ENCODE measurements around the gene TAF3.

Gene TAF3

DNA sequence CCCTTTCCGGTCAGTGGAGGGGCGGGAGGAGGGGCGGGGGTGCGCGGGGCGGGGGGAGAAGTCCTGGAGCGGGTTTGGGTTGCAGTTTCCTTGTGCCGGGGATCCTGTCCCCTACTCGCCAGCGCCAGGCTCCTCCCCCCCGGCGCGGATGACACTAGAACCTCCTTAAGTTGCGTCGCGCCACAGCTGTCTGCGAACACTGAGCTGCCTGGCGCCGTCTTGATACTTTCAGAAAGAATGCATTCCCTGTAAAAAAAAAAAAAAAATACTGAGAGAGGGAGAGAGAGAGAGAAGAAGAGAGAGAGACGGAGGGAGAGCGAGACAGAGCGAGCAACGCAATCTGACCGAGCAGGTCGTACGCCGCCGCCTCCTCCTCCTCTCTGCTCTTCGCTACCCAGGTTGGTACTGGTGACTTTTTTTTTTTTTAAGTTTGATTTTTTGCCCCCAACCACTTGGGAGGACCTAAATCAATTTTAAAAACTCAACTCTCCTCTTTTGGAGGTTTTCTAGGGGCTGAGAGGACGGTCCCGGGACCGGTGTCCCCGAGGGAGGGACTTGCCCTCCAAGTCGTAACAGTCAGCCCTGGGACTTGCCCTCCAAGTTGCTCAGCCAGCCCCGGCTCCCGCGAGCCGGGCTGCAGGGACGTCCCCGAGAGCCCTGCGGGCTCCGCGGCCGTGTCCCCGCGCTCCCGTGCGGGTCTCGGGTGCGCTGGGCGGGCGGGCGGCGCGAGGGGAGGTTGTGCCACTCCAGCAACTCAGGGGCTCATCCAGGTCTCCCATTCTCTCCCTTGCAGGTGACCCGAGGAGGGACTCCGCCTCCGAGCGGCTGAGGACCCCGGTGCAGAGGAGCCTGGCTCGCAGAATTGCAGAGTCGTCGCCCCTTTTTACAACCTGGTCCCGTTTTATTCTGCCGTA, 236.4 kb downstream of the TAF3 start, which contains the start of gene GATA3:
Gene GATA3, plus strand, starts transcription at position 195 of the 914 bp plus-strand sequence. CDS start 968 bp downstream, outside the sequence.
- Histone ChIP-seq H3K36me3 (ENCODE audit: insufficient read depth, insufficient read length, low read length) (peaks cover 16% of the 10 kb centered on the region), H3K27me3 (ENCODE audit: insufficient read depth, insufficient read length) (peaks cover 22% of the 10 kb centered on the region), H3K9ac (ENCODE audit: insufficient read length, low read depth) (peak within 1 kb of the TSS; percentile 82), H3K4me3 (ENCODE audit: insufficient read length, low read depth) (peak within 1 kb of the TSS; percentile 62), H3K9me3 (ENCODE audit: insufficient read depth, low read length) (no peaks in the 10 kb centered on the region), H3K4me1 (ENCODE audit: insufficient read depth, insufficient read length) (no peaks in the 10 kb centered on the region)
- no peak for TF ChIP-seq YY1 (IDR thresholded peaks at IDR 0.05; ENCODE audit: insufficient read depth, insufficient read length)
- TF ChIP-seq SUZ12 (IDR thresholded peaks at IDR 0.05; ENCODE audit: extremely low read depth, insufficient read depth, insufficient read length), result no peak
- TF ChIP-seq ZNF274 (IDR thresholded peaks at IDR 0.05; ENCODE audit: low read depth, low read length), result no peak
- no peak for DNase-seq (ENCODE audit: low read depth, low spot score)

- Histone ChIP-seq H3K4me1 (ENCODE audit: insufficient read depth, insufficient read length) (no peaks in the 10 kb centered on the region), H3K9me3 (ENCODE audit: insufficient read depth, low read length) (no peaks in the 10 kb centered on the region), H3K36me3 (ENCODE audit: insufficient read depth, insufficient read length, low read length) (peaks cover 17% of the 10 kb centered on the region), H3K27me3 (ENCODE audit: insufficient read depth, insufficient read length) (peaks cover 22% of the 10 kb centered on the region), H3K9ac (ENCODE audit: insufficient read length, low read depth) (peak overlapping the region; percentile 82), H3K4me3 (ENCODE audit: insufficient read length, low read depth) (peak overlapping the region; percentile 59)
- DNase-seq (ENCODE audit: low read depth, low spot score), result no peak
- TF ChIP-seq YY1 (IDR thresholded peaks at IDR 0.05; ENCODE audit: insufficient read depth, insufficient read length) (no peak), ZNF274 (IDR thresholded peaks at IDR 0.05; ENCODE audit: low read depth, low read length) (no peak), SUZ12 (IDR thresholded peaks at IDR 0.05; ENCODE audit: extremely low read depth, insufficient read depth, insufficient read length) (no peak)
Measured at GRCh38 chr10:8055420-8056349, 237.4 kb downstream of the TAF3 start.

GRCh38 chr10:8056378-8056777, 238.1 kb downstream of the TAF3 start:
- DNase-seq (ENCODE audit: low read depth, low spot score), result no peak
- no peak for TF ChIP-seq SUZ12 (IDR thresholded peaks at IDR 0.05; ENCODE audit: extremely low read depth, insufficient read depth, insufficient read length)
- TF ChIP-seq YY1 (IDR thresholded peaks at IDR 0.05; ENCODE audit: insufficient read depth, insufficient read length), result no peak
- no peak for TF ChIP-seq ZNF274 (IDR thresholded peaks at IDR 0.05; ENCODE audit: low read depth, low read length)
- Histone ChIP-seq H3K36me3 (ENCODE audit: insufficient read depth, insufficient read length, low read length) (peaks cover 20% of the 10 kb centered on the region), H3K4me1 (ENCODE audit: insufficient read depth, insufficient read length) (peaks cover 5% of the 10 kb centered on the region), H3K9ac (ENCODE audit: insufficient read length, low read depth) (no peak overlapping the region), H3K9me3 (ENCODE audit: insufficient read depth, low read length) (no peaks in the 10 kb centered on the region), H3K4me3 (ENCODE audit: insufficient read length, low read depth) (peak overlapping the region; percentile 59), H3K27me3 (ENCODE audit: insufficient read depth, insufficient read length) (peaks cover 22% of the 10 kb centered on the region)

- peaks cover 22% of the 10 kb centered on the region for H3K27me3 ChIP-seq (ENCODE audit: insufficient read depth, insufficient read length)
- H3K4me3 ChIP-seq (ENCODE audit: insufficient read length, low read depth), result no peak overlapping the region
- peaks cover 9% of the 10 kb centered on the region for H3K4me1 ChIP-seq (ENCODE audit: insufficient read depth, insufficient read length)
- H3K9ac ChIP-seq (ENCODE audit: insufficient read length, low read depth), result peak overlapping the region; percentile 17
- DNase-seq (ENCODE audit: low read depth, low spot score), result no peak
- peaks cover 25% of the 10 kb centered on the region for H3K36me3 ChIP-seq (ENCODE audit: insufficient read depth, insufficient read length, low read length)
- TF ChIP-seq SUZ12 (IDR thresholded peaks at IDR 0.05; ENCODE audit: extremely low read depth, insufficient read depth, insufficient read length), result no peak
- TF ChIP-seq ZNF274 (IDR thresholded peaks at IDR 0.05; ENCODE audit: low read depth, low read length), result no peak
- no peak for TF ChIP-seq YY1 (IDR thresholded peaks at IDR 0.05; ENCODE audit: insufficient read depth, insufficient read length)
- no peaks in the 10 kb centered on the region for H3K9me3 ChIP-seq (ENCODE audit: insufficient read depth, low read length)
Measured at GRCh38 chr10:8056871-8057331, 238.6 kb downstream of the TAF3 start.

GRCh38 chr10:8057636-8058273, 239.4 kb downstream of the TAF3 start:
- TF ChIP-seq SUZ12 (IDR thresholded peaks at IDR 0.05; ENCODE audit: extremely low read depth, insufficient read depth, insufficient read length) (no peak), ZNF274 (IDR thresholded peaks at IDR 0.05; ENCODE audit: low read depth, low read length) (no peak), YY1 (IDR thresholded peaks at IDR 0.05; ENCODE audit: insufficient read depth, insufficient read length) (no peak)
- H3K9me3 ChIP-seq (ENCODE audit: insufficient read depth, low read length), result no peaks in the 10 kb centered on the region
- H3K27me3 ChIP-seq (ENCODE audit: insufficient read depth, insufficient read length), result peaks cover 16% of the 10 kb centered on the region
- no peak overlapping the region for H3K4me3 ChIP-seq (ENCODE audit: insufficient read length, low read depth)
- no peak for DNase-seq (ENCODE audit: low read depth, low spot score)
- H3K9ac ChIP-seq (ENCODE audit: insufficient read length, low read depth), result peak overlapping the region; percentile 45
- H3K36me3 ChIP-seq (ENCODE audit: insufficient read depth, insufficient read length, low read length), result peaks cover 26% of the 10 kb centered on the region
- H3K4me1 ChIP-seq (ENCODE audit: insufficient read depth, insufficient read length), result peaks cover 13% of the 10 kb centered on the region

- Histone ChIP-seq H3K9ac (ENCODE audit: insufficient read length, low read depth) (no peak overlapping the region), H3K4me3 (ENCODE audit: insufficient read length, low read depth) (no peak overlapping the region), H3K27me3 (ENCODE audit: insufficient read depth, insufficient read length) (peaks cover 12% of the 10 kb centered on the region), H3K36me3 (ENCODE audit: insufficient read depth, insufficient read length, low read length) (peaks cover 26% of the 10 kb centered on the region), H3K4me1 (ENCODE audit: insufficient read depth, insufficient read length) (peaks cover 14% of the 10 kb centered on the region), H3K9me3 (ENCODE audit: insufficient read depth, low read length) (no peaks in the 10 kb centered on the region)
- no peak for DNase-seq (ENCODE audit: low read depth, low spot score)
- TF ChIP-seq ZNF274 (IDR thresholded peaks at IDR 0.05; ENCODE audit: low read depth, low read length), result no peak
- no peak for TF ChIP-seq YY1 (IDR thresholded peaks at IDR 0.05; ENCODE audit: insufficient read depth, insufficient read length)
- TF ChIP-seq SUZ12 (IDR thresholded peaks at IDR 0.05; ENCODE audit: extremely low read depth, insufficient read depth, insufficient read length), result no peak
Measured at GRCh38 chr10:8058274-8059111, 240.2 kb downstream of the TAF3 start.

All from NT2/D1 (cell line).